ENCODE results near the gene BSPH1. TPM values are rescaled to one million over a fixed set of nuclear protein-coding genes. Genes with fewer than 3 reads are reported as not detected.

BSPH1 gene
- total and polyA plus RNA-seq, 10 of the 15 experiments (the other 5 are each of a cell fraction or from before 2014, with no cell fraction given), result not detected

DNA sequence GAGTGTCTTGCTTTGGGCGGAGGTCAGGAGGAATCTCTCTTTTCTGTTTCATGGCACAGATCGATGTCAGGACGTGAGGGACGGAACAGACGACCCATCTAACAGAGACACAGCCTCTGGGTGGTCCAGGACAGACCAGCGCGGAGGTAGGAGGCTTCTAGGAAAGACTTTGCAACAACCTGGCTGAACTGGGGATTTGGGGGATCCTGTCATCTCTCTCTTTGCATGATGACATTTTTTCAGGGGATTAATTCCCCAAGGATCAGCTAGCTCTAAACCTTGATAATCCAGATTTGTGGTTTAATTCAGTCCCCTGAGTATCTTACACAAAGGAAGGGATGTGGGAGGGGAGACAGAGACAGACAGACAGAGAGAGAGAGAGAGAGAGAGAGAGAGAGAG is 37.5 kb upstream of the BSPH1 start:
- H3K27ac ChIP-seq (ENCODE audit: control insufficient read depth, insufficient read depth), result no peak overlapping the region
- in situ Hi-C loops (cut with MboI) (no loop called here), intact Hi-C loops (cut with micrococcal nuclease; ENCODE audit: unreplicated experiment) (no loop called here)
- H3K4me2 ChIP-seq (ENCODE audit: control insufficient read depth, insufficient read depth), result no peak overlapping the region
- no peaks in the 10 kb centered on the region for H3K27me3 ChIP-seq (replicated peaks in 1 of 2; ENCODE audit: control insufficient read depth in 2 of 2, insufficient read depth in 2 of 2, low read length in 1 of 2)
- no peak overlapping the region for H2AFZ ChIP-seq (ENCODE audit: control insufficient read depth, low read depth, low read length)
- DNase-seq (ENCODE audit: low read depth, low spot score) (no peak), FAIRE-seq (no peak), ATAC-seq (no peak)
- ChIA-PET POLR2A (no interaction called here), SMC1A (ENCODE audit: uncharacterized antibody, unreplicated experiment) (no interaction called here), RAD21 (ENCODE audit: unreplicated experiment) (no interaction called here), CTCF (no interaction called here)
- no peaks in the 10 kb centered on the region for H4K20me1 ChIP-seq (ENCODE audit: control insufficient read depth, insufficient read depth)
- BruUV-seq (replicated peaks), result no TSS peak
- no peak overlapping the region for H3K9ac ChIP-seq (ENCODE audit: control insufficient read depth, insufficient read depth, low read length)
- no peaks in the 10 kb centered on the region for H3K36me3 ChIP-seq (ENCODE audit: control insufficient read depth in 2 of 2, insufficient read depth in 2 of 2, low read length in 1 of 2)
- no peaks in the 10 kb centered on the region for H3K4me1 ChIP-seq (ENCODE audit: control insufficient read depth, insufficient read depth, low read length)
- TF ChIP-seq ESRRA (IDR thresholded peaks at IDR 0.05; ENCODE audit: low read length) (no peak), TAF1 (IDR thresholded peaks at IDR 0.05; ENCODE audit: borderline replicate concordance, low read depth, low read length) (no peak), SIX5 (IDR thresholded peaks at IDR 0.05; ENCODE audit: low read depth, low read length, severe bottlenecking) (no peak), PAX8 (IDR thresholded peaks at IDR 0.05) (no peak), RCOR1 (conservative IDR thresholded peaks at IDR 0.05; ENCODE audit: low read depth, low read length) (no peak), IKZF1 (conservative IDR thresholded peaks at IDR 0.05) (no peak), TCF3 (IDR thresholded peaks at IDR 0.05; ENCODE audit: borderline replicate concordance, insufficient read depth, low read depth, low read length) (no peak), SMC3 (IDR thresholded peaks at IDR 0.05; ENCODE audit: borderline replicate concordance, low read length) (no peak), YBX1 (IDR thresholded peaks at IDR 0.05) (no peak), NFYB (IDR thresholded peaks at IDR 0.05; ENCODE audit: insufficient read depth, low read depth, low read length) (no peak), E4F1 (IDR thresholded peaks at IDR 0.05; ENCODE audit: borderline replicate concordance, partially characterized antibody) (no peak), RAD51 (IDR thresholded peaks at IDR 0.05) (no peak)
- TF ChIP-seq, protein P1, sequence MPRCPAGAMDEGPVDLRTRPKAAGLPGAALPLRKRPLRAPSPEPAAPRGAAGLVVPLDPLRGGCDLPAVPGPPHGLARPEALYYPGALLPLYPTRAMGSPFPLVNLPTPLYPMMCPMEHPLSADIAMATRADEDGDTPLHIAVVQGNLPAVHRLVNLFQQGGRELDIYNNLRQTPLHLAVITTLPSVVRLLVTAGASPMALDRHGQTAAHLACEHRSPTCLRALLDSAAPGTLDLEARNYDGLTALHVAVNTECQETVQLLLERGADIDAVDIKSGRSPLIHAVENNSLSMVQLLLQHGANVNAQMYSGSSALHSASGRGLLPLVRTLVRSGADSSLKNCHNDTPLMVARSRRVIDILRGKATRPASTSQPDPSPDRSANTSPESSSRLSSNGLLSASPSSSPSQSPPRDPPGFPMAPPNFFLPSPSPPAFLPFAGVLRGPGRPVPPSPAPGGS (IDR thresholded peaks at IDR 0.05; ENCODE audit: borderline replicate concordance, insufficient read depth, low read depth, low read length, poor library complexity, severe bottlenecking), result no peak
- H3K79me2 ChIP-seq (ENCODE audit: control insufficient read depth, insufficient read depth, low read length), result no peaks in the 10 kb centered on the region
- H3K9me3 ChIP-seq (replicated peaks; ENCODE audit: control insufficient read depth, insufficient read depth, low read length), result no peaks in the 10 kb centered on the region
- WGBS (ENCODE audit: insufficient coverage, insufficient replicate concordance, low lambda C conversion rate, missing lambda C conversion rate), result 29% methylated on average over 7 of the region's 7 CpGs
- H3K4me3 ChIP-seq, result no peak overlapping the region
